Bone marrow (tissue), 2 donors: ENCODE measurements around the gene TOMM5.

Source experiments
- DNase-seq, 2 donors: peaks; one replicate each; lab custom pipeline; 2025; lab: John Stamatoyannopoulos, UW

The TOMM5 gene

DNA sequence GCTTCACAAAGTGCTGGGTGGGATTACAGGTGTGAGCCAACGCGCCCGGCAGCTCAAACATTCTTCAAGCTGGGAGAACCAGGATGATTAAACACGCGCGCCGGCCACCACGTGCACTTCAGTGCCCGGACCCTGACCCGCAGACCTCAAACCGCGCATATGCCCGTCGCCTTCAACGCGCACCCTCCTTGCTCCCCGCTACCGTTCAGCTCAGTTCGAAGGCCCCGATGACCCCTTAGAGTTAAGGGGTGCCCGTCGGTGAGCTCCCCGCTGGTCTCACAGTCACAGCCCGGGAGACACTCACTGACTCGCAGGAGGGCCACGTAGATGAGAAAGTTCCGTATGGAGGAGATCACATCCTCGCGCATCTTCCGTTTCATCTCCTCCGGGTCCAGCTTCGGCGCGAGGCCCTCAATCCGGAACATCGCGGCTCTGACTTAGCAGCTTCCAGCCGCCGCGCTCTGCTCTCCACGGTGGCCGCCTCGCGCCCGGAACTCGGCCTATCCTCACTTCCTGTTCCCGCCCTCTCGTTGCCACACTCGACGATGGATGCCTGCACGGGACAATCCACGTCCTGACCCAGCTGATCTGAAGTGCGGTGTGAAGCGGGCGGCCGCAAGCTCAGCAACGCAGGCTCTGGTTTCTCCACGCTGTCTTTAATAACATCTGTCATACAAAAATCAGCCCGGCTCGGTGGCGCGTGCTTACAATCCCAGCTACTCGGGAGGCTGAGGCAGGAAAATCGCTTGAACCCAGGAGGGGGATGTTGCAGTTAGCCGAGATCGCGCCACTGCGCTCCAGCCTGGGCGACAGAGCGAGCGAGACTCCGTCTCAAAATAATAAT lies at the start of gene TOMM5:
Gene TOMM5, minus strand, starts transcription at position 490 of the 844 bp plus-strand sequence. Its CDS starts 65 bp downstream, at position 425.
- peak; percentile 86 to 90 for DNase-seq

DNA sequence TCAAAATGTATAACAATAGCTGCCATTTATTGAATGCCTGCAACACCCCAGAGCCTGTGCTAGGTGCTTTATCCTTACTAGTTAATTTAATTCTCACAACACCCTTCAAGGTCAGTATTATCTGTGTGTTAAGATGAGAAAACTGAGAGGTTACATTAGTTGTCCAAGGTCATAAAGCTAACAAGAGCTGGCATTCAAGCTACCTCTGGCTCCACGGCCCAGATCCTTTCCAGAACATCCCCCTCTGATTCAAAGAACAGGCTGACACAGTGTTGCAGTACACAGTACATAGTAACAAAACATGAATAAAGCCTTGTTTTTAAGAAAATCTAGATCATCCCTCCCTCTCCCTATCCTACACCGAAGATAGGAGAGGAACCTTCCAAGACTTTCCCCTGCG lies 48.9 kb upstream of the TOMM5 start:
- no peak for DNase-seq

DNA sequence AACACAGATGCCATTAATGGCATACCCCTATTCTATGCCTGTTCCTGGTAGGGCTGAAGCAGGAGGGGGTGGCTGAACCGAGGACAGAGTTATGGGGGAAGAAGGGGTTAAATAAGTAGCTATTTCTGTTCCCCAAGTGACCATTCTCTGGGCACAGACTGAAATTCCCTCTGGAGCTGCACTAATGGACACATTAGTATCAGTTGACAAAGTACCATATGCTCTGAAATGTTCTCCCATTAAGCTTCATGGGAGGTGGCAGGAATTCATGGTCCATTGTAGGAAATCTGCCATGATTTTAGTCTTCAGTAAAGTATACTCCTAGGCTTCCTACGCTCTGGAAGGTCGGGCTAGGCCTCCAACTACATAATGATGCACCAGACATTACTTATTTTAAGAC lies 47.8 kb upstream of the TOMM5 start:
- no peak for DNase-seq

DNA sequence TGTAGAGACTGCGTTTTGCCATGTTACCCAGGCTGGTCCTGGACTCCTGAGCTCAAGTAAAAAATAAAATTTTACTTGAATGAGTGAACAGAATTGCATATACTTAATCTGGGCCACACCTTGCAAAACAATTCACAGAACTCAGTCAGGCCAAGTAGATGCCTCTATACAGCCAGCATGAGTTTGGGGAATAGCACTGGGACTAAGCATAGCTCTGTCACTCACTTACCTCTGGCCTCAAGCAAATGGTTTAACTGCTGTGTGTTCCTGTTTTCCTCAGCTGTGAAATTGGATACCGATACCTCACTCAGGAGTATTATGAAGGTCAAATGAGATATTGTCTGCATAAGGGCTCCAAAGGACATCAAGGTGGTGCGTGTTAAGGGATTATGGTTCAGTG lies 47.4 kb upstream of the TOMM5 start:
- no peak for DNase-seq

DNA sequence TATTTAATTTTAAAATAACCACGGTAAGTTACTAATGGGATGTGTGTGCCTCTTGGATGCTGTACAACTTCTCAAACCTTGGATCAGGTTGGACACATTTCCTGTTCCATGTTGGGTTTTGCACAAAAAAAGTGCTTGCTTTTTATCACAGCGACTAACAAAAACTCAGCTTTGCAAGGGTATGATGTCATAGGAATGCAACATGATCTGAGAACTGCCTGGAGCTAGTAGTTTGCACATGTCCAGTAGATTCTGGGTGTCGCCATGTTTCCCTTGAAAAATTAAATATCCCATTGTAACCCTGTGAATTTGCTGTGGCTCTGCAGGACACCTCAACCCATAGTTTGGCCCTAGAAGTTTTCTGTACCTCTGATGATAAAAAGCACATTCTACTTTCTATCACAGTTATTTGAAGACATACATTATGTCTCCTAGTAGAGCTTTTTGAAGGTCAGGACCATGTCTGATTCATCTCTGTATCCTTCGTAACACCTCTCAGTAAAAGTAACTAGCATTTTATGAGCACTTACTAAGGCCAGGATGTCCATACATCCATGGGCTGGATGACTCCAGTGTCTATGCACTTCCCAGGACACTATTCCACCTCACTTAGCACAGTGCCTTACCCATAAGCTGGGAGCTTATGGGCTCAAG lies 46.8 kb upstream of the TOMM5 start:
- no peak for DNase-seq

DNA sequence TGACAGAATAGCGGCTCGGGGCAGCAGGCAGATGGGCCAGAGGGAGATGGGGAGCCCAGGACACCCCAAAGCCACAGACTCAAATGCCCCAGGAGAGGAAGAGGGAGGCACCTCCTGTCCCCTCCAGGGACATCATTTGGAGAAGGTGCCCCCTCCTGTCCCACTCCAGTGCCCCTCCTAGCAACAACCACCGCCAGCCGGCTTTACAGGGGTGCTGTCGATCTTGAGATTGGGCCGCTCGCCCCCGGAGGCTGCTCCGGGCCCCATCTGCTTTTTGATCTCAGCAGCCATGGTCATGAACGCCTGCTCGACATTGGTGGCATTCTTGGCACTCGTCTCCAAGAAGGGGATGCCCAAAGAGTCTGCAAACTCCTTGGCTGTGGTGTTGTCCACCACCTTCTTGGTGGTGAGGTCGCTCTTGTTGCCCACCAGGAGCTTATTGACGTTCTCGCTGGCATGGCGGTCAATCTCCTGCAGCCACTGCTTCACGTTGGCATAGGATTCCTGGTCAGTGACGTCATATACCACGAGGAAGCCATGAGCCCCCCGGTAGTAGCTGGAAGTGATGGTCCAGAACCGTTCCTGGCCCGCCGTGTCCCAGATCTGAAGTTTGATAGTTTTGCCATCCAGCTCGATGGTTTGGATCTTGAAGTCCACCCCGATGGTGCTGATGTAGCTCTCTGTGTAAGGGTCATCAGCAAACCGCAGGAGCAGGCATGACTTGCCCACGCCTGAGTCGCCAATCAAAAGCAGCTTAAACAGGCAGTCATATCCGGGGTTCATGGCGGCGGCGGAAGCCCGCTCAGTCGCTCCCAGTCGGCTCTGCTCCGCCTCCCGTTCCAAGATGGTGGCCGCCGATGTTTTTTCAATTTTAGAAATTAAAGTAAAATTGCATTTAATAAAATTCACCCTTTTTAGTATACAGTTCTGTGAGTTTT lies 44.4 kb upstream of the TOMM5 start:
- DNase-seq = no peak

DNA sequence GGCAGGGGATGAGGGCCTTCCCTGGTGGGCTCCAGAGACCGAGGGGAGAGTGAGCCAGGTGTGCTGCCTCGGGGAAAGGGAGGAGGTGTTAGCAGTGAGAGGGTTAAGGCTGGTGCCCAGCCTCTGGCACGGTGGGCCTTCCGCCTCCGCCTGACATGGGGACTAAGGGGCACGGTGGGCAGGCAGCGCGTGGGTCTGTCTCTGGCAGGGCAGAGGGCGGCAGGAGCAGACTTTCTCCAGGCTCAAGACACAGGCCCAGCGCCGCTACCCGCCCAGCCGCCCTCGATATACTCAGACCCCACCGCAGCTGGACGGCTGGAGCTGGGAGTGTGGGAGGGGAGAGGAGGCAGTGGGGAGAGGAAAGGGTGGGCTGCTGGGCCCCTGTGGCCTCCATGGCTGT lies 43.4 kb upstream of the TOMM5 start:
- DNase-seq = no peak

DNA sequence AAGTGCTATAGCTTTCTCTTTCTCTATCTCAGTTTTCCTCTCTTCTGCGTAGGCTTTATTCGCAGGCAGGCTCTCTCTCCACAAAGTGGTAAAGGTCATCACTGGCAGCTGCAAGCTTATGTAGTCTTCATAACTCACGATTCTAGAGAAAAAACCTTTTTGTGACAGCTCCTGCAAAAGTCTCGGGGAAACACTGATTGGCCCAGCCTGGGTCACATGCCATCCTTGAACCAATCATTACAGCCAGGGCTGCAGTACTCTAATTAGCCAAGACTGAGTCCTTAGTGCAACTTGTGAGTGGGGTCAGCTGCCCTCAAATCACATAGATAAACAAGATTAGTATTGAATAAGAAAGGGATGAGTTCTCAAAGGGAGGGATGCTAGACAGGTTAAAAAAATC lies 40.1 kb upstream of the TOMM5 start:
- no peak for DNase-seq

DNA sequence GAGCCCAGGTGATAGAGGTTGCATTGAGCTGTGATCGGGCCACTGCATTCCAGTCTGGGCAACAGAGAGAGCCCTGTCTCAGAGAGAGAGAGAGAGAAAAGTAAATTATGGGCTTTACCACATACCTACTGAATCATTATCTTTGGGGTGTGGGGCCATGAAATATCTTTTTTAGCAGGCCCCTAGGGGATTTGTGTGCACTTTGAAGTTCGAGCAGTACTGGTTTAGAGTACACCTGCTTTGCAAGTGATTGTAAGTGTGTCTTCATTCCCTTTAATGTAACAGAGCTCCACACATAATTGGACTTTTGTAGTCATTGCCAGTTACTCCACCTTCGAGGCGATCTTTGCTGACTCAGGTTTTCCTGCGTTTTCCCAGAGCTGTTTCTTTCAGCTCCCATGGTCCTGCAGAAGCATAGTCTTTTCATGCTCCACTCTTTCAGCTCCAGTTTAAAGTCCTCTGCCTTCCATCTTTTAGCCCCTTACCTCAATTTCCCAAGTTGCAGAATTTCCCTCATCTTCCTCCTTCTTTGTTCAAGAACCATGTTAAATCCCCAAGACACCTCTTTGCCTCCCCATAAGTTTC lies 34.4 kb upstream of the TOMM5 start:
- DNase-seq = no peak

DNA sequence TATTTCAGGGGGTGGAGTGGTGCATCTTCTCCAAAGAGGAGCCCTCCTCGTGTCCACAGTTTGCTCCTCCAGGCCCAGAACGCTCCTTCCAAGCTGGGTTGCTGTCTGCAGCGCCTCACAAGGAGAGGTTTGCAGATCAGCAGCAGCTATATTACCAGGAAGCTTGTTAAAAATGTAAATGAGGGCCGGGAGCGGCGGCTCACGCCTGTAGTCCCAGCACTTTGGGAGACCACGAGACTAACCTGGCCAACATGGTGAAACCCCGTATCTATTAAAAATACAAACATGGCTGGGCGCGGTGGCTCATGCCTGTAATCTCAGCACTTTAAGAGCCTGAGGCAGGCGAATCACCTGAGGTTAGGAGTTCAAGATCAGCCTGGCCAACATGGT lies 33.4 kb upstream of the TOMM5 start:
- no peak for DNase-seq

DNA sequence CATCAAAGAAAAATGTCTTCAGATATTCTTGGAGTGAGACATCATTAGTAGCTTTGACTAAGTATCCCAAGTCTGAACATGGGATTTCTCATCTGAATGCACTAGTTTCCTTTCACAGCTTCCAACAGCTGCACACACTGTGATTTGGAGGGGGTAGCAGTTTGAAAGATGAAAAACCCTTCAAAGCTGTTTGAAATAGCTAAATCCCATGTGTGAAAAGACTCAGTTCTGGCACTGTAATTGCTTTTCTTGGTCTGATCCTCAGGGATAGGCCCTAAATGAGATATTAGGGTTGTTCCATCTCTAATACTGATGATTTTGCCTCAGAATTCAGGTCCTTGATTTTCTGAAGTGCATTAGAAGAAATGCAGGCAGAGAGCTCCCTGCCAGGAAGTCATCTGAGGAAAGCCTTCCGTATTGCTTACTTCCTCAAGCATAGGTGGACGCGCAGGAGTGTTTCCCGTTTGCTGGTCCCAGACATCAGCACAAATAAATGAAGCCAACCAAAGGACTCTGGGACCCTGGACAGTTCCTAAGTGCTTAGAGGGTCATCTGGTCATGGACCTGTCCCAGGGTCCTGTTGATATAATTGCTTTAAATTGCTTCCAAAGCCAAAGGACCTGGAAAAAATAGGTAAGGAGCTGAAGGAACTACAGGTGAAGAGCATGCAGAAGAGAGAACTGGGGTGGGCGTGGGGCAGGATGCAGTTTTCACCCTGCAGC lies 32.8 kb upstream of the TOMM5 start:
- DNase-seq = no peak

DNA sequence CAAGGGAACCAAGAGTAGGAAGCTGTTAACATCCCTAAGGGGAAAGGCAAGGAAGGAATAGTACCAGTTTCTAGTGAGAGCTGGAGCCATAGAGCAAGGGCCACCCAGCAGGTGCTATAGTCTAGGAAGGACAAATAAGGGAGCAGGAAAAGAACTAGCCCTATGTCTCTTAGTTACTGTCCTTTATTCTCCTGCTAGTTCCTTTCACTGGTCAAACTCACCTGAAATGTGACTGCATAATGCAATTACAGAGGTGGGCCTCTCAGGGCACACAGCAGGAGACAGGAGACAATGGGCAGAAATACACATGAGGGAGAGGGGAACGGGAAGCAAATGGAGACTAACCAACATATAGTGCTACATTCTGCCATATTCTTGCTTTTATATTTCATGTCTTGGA lies 31.7 kb upstream of the TOMM5 start:
- DNase-seq = no peak

DNA sequence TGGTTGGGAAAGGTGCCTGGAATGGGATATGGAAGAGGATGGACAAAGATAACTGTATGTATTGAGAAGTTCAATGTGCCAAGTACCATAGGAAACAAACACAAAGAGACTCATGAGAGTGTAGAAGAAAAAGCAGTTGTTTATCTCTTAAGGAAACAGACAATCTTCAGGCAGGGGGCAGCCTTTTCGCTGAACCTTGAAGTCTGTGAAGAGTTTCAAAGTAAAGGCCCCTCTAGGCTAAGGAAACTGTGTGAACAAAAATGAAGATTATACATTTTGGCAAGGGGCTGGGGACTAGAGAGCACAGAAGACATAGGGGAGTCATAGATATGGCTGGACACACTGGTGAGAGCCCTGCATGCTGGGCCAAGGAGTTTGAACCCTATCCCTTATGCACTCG lies 30.9 kb upstream of the TOMM5 start:
- DNase-seq = no peak

DNA sequence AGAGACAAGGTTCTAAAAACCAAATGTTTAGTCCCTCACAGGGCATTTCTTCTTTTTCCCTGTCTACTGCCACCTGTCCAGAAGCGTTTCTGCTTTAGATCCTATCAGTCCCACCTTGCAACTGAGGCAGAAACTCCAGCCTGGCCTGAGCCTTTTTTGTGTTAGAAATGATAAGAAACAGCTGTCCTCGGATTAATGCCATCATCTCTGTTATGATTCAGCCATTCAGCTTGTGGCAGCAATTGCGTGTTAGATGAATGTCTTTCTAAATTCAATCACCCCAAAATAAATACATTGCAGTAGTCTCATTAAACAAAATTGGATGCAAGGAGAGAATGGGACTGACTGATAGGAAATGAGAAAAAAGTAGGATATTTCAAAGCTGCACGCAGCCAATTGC lies 30.1 kb upstream of the TOMM5 start:
- DNase-seq = no peak

DNA sequence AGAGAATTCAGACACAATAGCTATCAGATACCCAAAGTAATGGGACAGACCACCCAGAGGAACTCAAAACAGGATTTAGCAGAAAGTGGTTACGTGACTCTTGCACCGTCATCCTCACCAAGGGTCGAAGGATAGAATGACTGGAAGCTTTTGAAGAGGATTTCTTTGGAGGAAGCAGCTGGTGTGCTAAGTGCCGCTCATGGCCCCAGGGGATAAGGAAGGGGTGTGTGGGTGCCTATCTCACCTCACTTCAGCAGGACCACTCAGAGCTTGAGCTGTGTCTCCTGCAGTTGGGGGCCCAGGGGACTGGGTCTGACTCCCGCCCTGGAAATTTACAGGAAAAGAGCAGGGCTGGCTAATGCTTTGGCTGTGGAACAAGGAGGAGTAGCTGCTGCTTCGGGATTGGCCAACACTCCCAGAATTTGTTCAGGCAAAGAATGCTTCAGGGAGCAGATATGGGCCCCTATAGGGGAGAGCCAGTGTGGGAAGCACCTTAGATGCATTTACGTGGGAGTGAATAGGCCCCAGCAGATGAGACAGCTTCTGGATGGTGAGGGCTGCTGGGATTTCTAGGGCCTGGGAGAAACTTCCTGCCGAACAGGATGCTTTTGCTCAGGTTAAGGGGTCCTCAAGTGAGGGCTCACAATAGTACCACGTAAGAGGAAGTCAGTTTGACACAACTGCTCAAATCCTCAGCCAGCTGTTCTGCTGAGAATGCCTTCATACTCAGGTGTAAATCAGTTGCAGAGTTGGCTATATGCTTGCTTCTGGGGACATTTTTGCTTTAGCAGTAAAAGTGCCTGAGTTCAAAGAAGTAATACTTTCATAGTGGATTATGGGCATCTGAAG lies 29.1 kb upstream of the TOMM5 start:
- DNase-seq = no peak

DNA sequence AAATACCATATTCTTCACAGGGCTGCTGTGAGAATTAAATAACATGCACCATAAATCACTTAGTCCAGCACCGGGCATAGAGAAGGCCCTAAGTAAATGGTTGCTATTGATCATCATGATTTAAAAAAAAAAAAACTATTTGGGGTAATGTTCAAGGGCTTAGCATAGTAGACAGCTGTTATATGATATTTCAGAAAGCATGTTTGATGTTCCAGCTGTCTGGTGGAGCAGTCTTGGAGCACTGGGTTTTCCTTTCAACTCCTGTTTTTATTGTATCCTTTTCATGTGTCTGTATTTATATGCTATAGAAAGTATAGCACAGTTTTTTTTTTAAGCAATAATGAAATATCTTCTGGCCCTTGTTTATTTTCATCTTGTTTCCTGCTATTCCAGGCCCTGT lies 28.0 kb upstream of the TOMM5 start:
- DNase-seq = no peak

DNA sequence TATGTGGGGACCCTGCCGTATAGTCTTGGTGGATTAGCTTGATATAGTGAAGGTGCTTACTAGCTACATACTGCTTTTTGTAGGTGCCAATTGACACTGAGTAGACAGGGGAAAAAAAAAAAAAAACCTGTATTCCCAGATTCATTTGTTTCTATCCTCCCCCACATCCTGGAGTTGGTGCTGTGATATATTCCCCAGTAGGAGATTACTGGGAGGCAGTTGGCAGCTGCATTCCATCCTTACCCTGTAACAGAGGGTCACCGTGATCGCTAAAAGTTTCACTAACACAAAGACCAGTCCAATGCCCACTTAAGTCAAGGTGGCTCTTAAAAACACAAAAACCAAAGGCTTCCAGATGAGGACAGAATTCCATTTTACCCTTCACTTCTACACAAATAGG lies 27.4 kb upstream of the TOMM5 start:
- DNase-seq = no peak

DNA sequence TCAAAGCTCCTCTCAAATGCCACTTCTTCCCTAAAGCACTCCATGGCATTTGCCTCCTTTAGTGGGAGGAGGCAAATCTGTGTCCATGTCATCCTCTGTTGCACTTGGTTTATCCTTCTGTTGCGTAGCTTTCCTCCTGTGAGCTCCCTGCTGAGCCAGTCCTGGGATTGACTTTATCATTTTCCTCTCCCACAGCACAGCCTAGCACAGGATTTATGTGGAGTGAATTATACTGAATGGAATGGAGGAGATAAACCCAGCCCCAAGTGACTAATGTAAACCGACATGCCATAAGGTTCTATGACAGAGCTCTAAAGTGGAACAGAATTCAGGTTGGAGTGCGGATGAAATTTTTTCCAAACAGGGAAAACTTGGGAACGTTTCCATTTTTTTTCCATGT lies 26.4 kb upstream of the TOMM5 start:
- no peak for DNase-seq

DNA sequence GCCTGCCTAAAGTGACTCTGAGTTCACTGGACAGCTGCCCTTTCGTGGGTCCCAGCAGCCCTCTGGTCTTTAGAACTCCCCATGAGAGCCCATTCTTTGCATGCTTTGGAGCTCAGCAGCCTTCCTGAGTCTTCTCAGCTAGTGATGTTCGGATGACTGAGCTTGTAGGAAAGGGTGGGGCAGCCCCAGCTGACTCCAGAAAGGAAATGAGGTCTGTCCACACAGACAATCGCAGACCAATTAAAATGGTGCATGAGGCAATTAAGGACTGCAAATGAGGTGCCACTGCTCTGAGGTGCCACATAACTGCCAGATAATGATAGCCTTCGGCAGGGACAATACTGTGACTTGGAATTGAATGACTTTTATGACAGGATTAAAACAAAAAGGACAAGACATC lies 25.4 kb upstream of the TOMM5 start:
- DNase-seq = no peak

DNA sequence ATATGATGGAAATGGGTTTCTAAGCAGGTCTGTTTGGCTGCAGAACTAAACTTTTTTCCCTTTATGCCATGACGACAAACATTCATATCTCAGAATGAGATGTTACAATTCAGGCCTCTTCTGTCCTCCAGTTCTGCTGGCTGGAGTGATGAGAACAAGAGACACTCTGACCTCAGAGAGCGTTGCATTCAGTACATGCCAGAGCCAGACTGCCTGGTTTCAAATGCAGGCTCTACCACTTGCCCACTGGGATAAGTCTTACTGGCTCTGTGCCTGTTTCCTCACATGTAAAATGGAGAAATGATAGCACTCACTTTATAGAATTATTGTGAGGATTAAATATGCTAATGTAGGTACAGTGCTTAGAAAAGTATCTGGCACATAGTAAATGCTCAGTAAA lies 24.8 kb upstream of the TOMM5 start:
- DNase-seq = no peak

DNA sequence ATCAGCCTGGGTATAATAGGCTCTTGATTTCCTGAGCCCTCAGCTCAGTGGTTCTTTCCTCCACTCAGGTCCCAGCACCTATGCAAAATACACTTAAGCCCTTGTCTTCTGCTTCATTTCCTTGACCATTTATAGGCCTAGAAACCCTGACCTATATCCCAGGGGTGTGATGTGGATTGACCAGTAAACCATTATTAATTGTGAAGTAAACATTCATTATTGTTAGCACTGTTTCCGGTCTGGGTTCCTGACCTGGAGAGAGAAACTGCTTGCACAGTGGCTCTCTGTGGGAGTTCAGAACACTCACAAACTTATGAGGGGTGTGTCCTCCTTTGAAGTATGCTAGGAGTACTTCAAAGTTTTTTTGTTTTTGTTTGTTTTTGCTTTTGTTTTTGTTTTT lies 19.6 kb upstream of the TOMM5 start:
- no peak for DNase-seq
